Activated T-cell treated with anti-CD3 and anti-CD28 coated beads, Interleukin-2, amount 50 U/mL, for 48 hours (primary cell): ENCODE data around the gene PARD3.

ENCODE experiments used
- DNase-seq, 2 experiments: peaks; one replicate each; pipeline ENCODE4 v3.0.0-alpha.2; 2020

The PARD3 gene

DNA sequence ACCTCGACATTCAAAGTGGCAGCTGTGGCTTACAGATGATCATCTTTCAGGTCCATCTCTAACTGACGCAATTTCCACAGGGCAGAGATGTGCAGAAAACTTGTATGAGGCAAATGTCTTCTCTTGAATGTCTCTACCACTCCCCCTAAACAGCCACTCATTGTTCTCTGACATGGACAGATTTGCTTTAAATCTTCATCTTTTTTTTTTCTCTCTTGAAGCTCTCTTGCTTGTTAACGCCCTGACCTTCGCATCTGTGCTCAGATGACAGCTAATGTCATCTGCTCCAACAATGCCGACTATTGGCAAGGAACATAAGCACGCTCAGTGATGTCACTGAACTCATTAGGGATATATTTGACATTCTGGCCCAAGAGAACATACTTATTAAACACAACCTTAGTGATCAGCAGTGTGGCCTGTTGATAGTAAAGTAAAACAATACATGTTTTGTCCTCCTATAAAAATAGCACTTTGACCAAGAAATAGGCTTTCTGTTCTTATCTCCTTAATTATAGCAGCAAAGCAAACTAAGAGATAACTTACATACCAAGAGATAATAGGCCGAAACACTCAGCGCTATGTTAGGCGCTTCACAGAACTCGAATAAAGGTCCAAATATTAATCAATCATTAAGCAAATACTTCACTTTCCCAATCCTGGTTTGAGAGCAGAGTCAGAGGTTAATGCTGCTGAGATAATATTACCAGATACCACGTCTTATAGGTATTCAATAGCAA lies 583.5 kb downstream of the PARD3 start:
- DNase-seq, result no peak

- DNase-seq, result no peak
Observed at GRCh38 chr10:34229917-34230316, 585.2 kb downstream of the PARD3 start.

- no peak for DNase-seq
Observed at GRCh38 chr10:34228066-34228465, 587.0 kb downstream of the PARD3 start.

- DNase-seq, result no peak
Observed at GRCh38 chr10:34224639-34225038, 590.5 kb downstream of the PARD3 start.

DNA sequence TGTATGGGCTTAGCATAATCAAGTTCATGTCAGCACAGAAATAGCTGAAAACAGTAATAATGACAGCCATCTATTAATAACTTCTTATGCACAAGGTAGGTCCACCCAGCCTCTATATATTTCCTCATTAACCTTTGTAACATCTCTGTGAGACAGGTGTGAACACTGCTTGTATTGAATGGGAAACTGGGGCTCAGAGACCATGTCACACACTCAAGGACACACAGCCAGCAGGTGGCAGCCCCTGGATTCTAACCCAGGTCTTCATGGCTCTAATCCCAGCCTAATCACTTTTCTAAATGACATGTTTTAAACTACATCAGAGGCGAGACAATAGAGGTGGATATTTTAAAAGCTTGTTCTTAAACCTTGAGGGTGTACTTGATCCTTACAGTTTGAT lies 591.4 kb downstream of the PARD3 start:
- DNase-seq, result no peak

DNA sequence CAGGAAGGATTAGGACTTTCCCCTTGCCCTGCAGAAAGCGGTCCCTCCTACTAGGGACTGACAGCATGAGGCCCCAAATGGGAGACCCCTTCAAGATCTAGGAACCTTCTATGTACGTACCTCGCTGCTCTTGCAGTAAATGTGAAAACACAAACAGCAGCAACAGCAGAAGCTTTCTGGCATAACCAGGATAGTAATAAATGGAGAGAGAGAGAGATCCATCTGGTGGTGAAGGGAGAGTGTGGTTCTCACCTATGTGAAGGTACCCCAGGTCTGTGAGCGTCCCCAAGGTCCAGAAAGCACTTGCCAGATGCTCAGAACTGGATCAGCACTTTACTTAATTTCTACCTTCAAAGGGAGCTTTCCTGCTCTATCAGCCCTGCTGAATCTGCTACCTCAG lies 592.7 kb downstream of the PARD3 start:
- DNase-seq, result no peak

DNA sequence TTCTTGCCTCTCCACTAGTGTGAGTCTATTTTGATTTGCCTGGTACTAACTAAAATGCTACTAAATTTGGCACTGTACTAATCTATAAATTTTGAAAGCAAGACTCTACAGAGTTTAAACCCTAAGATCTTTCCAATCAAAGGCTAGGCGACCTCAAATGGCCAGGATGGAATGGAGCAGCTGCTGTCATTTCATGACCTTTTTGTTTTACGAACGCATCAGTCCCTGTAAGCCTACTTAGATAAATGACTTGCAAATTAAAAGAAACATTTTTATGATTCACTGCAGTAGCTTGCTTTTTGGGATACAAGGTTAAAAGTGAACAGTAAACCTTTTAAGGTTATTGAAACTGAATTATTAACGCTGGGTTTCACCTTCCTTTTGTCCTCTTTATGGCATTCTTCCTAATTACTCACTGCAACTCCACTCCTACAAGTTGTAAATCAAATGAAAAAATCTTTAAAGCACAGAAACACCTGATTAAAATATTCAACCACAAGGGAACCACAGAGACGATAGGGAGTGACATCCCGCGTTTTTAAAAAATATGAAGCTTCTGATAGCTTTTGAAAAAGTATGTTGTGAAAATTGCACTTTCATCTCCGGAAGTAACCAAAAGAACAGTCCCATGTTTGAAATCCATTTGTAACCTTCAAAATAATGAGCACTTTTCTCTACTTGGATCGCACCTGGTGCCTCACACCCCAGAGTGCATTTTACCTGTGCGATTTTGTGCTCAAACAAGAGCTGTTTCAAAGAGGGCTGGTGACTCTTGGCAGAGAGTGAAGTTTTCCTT lies 595.1 kb downstream of the PARD3 start:
- no peak for DNase-seq

- no peak for DNase-seq
Observed at GRCh38 chr10:34217524-34217923, 597.6 kb downstream of the PARD3 start.

DNA sequence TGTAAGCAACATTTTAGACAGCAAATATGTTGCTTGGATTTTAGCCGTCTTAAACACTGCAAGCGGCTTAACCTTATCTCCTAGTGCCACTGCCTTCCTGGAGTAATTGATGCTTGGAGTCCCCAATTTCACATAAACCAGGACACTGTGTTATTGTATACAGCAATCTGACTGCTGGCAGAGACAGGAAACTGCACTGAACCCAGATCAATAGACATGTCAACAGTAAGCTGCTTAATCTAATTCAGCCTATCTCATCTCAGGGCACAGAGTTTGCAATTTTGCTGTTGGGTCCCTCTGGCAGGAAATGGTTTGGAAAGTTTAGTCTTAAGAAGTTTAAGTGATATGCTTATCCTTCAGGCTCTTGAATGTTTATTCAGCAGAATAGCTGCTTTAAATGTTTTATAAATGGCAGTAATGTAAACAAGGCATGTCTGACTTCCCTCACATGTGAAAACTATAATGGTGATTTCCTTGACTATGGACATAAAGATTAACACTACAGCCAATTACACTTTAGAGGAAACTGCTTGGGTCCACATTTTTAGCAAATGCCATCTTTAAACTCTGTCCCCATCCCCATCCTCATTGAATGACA lies 598.6 kb downstream of the PARD3 start:
- no peak for DNase-seq

- DNase-seq, result no peak
Observed at GRCh38 chr10:34213805-34214197, 601.3 kb downstream of the PARD3 start.

GRCh38 chr10:34213193-34213804 lies 601.8 kb downstream of the PARD3 start:
- DNase-seq, result no peak

GRCh38 chr10:34207343-34207742 lies 607.8 kb downstream of the PARD3 start:
- no peak for DNase-seq

DNA sequence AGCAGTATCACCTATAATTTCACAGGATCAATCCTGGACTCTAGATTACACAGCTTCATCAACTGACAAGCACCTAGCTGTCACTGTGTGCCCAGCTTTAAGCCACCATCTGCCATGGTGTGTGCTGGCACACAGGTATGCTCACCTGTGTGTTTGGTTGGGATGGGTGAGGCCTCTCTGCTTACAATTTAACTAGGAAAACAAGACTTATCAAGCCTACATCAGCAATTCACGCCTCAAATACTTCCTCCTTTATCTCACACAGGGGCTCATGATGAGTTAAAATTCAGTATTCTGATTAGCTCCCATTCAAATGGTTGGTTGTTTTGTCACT lies 608.2 kb downstream of the PARD3 start:
- DNase-seq, result no peak

DNA sequence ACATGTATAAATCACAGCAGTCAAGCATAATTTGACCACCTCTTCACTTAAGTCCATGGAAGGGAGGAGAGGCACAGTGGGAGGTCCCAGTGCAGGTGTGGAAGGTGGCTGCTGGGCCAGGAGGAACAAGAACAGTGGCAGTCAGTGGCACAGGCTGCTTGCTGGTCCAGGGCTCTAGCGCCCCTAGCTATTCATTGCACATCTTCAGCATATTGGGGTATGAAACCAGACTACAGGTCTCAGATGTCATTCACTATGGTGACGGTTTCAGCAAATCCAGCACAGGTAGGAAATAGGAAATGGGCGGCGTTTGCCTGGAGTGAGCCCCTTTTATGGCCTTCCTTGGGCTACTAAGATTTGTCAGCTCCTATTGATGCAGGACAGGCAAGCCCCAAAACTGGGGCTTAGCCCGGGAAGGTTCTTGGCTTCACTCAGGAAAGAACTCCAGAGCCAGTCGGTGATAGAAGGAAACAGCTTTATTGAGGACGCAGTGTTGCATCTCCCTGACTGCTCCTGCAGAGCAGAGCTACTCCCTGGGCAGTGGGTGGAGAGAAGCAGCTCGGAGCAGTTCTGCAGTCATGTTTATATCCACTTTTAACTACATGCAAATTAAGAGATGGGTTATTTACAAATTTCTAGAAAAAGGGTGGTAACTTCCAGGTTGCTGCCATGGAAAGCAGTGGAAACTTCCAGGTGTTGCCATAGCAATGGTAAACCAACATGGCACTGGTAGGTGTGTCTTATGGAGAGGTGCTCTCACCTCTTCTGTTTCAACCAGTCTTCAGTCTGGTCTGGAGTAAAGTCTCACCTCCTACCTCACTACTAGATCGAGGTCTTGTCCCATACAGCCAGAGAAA lies 608.8 kb downstream of the PARD3 start:
- DNase-seq, result no peak

- DNase-seq, result no peak
Observed at GRCh38 chr10:34205452-34205851, 609.6 kb downstream of the PARD3 start.

DNA sequence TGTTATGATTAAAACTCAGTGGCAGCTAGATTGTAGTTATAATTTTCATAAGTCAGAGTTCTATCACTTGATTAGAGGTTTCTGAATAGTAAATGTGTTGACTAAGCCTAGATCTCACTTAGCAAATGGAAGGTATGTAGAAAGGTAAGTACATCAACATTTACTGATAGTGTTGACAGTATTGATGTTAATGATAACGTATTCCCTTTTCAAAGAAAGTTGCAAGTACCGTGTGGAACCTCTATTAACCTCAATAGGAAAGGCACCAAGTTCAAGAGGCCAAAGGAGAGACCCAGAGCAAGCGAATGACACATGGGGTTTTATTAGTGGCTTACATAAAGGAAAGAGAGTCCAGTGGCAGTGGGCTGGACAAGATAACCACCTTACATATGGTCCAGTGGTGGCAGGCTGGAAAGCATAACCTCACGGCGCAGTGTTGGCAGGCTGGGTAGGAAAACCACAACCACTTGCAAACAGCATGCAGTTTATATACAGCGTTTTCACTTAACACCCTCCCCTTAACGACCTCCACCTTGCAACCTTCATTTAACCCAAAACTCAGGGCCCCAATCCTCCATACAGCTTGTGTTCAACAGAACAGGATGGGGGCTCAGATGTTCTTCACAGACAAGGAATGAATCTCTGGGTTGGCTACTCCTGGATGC lies 611.0 kb downstream of the PARD3 start:
- no peak for DNase-seq

GRCh38 chr10:34200355-34200901 lies 614.7 kb downstream of the PARD3 start:
- no peak for DNase-seq

GRCh38 chr10:34198953-34199352 lies 616.1 kb downstream of the PARD3 start:
- no peak for DNase-seq

DNA sequence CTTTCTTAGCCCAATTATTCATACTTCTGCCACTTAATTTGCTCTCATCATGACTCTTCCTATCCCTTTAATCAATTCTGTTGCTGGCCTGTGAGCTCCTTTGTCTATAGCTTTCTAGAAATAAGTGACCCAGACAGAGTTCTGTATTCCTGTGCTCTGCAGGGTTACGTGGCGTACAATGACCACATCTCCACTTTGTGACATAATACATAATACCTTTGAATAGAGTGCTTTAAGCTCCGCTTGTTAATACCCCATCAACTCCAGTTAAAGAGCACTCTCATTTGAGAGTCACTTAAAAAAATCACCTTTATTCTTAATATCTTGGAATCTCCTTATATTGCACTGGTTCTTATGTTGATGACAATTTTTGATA lies 619.0 kb downstream of the PARD3 start:
- DNase-seq, result no peak

DNA sequence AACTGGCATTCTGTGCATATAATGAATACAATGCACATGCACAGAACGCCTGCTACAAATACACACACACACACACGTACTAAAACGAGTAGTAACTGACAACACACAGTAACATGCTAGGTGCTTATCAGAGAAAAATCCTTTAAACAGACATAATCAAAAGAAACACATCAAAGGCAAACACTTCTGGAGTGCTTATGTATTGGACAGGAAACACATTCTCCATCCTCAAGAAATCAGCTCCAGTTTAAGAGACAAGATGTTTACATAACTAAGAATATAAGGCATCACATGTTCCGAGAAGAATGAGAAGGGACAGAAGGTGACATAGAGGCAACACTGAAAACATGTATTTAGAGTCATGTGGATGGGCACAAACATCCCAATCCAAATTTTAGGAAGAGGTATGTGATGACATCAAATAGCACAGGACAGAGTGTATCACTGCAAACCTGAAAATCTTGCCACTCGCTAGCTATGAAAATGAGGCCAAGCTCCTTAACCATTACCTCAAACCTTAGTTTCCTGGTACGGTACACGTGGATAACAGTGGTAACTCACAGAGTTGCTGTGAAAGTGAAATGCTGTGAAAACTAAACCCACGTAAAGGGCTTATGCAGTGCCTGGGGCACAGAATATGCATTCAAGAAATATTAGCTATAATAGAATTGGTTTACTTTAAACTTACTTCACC lies 619.6 kb downstream of the PARD3 start:
- no peak for DNase-seq

DNA sequence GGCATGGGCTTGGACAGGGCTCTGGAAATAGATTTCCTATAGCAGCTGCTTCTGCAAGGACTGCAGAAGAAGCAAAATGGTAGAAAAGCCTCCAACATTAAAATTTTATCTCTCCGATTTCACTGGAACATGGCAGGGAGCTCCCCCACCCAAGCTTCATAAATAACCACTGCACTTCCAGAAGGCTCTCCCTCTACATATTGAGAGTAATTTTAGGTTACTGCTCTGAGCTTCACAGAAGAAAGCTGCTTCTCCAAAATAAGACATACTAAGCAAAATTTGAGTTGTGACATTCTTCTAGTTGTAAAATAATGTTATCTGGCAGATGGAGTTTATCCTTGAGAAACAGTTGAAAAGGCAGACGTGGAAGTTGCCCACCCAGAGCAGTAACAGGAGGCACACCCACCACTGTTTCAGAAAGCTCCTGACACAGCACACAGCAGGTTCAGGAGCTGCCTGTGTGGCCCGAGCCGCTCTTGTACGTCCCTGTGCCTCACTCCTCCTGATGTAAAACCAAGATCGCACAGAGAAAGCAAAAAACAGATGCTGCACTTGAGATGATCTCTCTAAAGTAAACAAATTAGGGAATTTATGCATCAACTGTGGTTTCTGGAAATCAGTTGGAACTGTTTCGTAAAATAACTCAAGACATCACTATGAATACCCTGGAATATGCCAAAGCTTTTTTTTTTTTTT lies 621.0 kb downstream of the PARD3 start:
- DNase-seq, result no peak
